GM19023 (cell line): ENCODE data around the gene CYP1B1.

ENCODE experiments used
- ATAC-seq: cut with Tn5 transposase; IDR thresholded peaks from one replicate; pipeline ENCODE4 v1.9.1; 2021; ENCODE audit warnings: mild to moderate bottlenecking, moderate library complexity; ENCODE audit not compliant: unreplicated experiment

The CYP1B1 gene

GRCh38 chr2:38076710-38077430 is 919 bp upstream of the CYP1B1 start:
- peak; percentile 61 for ATAC-seq

GRCh38 chr2:38076152-38076709 is 280 bp upstream of the CYP1B1 start:
- ATAC-seq: peak; percentile 27

- ATAC-seq: no peak
Measured at GRCh38 chr2:38074764-38075506, 1.0 kb downstream of the CYP1B1 start.

- ATAC-seq: no peak
Measured at GRCh38 chr2:38074058-38074763, 1.7 kb downstream of the CYP1B1 start.

- ATAC-seq: no peak
Measured at GRCh38 chr2:38073211-38074057, 2.5 kb downstream of the CYP1B1 start.

GRCh38 chr2:38070438-38070837 is 5.5 kb downstream of the CYP1B1 start:
- ATAC-seq: no peak

- ATAC-seq: no peak
Measured at GRCh38 chr2:38068234-38068633, 7.7 kb downstream of the CYP1B1 start.

- no peak for ATAC-seq
Measured at GRCh38 chr2:38066421-38067115, 9.4 kb downstream of the CYP1B1 start.

- no peak for ATAC-seq
Measured at GRCh38 chr2:38065502-38066135, 10.3 kb downstream of the CYP1B1 start.

GRCh38 chr2:38064801-38065501 is 11.0 kb downstream of the CYP1B1 start:
- no peak for ATAC-seq

GRCh38 chr2:38060236-38061018 is 15.5 kb downstream of the CYP1B1 start:
- ATAC-seq: no peak

- ATAC-seq: no peak
Measured at GRCh38 chr2:38057651-38058410, 18.1 kb downstream of the CYP1B1 start.

- no peak for ATAC-seq
Measured at GRCh38 chr2:38056216-38056615, 19.7 kb downstream of the CYP1B1 start.

GRCh38 chr2:38045811-38046210 is 30.1 kb downstream of the CYP1B1 start:
- ATAC-seq: no peak

- ATAC-seq: no peak
Measured at GRCh38 chr2:38039121-38039910, 36.6 kb downstream of the CYP1B1 start.

GRCh38 chr2:38038682-38039081 is 37.3 kb downstream of the CYP1B1 start:
- ATAC-seq: no peak
